GM18505 (cell line): ENCODE data around the gene SPATA6L.
"Not testable (repeated sequence)": the region's sequence is repeated elsewhere in the genome, so short reads cannot be mapped to it uniquely, and the experiment has no call there.

Experiments used
- ATAC-seq: cut with Tn5 transposase; IDR thresholded peaks from one replicate; pipeline ENCODE4 v1.9.1; 2021; ENCODE audit not compliant: unreplicated experiment
- POLR2A ChIP-seq: IDR thresholded peaks from 4 replicates; pipeline ENCODE4 v1.6.1; 2011; ENCODE audit warnings: borderline replicate concordance; ENCODE audit not compliant: insufficient read depth, insufficient read length; ENCODE audit errors: extremely low read depth

The SPATA6L gene

DNA sequence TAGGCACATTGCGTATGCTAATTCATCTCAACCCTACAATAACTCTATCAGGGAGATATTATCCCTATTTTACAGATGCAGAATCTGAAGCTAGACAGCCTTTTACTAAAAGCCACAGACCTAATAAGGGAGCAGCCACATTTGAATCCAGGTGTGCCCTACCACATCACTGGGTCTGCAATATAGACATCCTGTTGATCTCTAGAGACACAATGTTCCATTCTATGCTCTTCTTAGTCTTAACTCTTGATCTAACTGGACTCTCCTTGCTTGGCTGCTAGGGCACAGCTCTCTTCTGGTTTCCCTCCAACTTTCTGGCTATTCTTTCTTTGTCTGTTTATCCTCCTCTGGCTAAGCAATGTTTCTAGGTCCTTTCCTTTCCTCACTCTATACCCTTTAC lies 1.4 kb upstream of the SPATA6L start:
- no peak for TF ChIP-seq POLR2A
- no peak for ATAC-seq

DNA sequence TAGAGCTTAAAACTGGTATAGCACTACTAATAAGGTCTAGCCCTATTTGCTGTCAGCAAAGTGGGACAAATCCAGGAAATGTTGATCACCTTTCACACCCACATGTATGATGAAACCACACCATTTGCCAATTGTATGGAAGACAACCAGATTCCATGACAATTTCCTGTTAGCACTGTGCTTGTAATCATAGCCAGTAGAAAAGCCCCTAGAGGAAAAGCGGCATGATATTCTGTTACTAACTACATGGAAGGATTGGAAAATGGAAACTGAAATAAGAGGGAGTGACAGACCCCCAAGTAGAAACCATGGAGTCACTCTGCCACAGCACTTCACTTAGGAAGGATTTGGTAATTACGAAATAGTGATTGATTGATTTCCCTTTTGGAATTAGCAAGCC lies 923 bp downstream of the SPATA6L start:
- no peak for TF ChIP-seq POLR2A
- ATAC-seq: no peak

DNA sequence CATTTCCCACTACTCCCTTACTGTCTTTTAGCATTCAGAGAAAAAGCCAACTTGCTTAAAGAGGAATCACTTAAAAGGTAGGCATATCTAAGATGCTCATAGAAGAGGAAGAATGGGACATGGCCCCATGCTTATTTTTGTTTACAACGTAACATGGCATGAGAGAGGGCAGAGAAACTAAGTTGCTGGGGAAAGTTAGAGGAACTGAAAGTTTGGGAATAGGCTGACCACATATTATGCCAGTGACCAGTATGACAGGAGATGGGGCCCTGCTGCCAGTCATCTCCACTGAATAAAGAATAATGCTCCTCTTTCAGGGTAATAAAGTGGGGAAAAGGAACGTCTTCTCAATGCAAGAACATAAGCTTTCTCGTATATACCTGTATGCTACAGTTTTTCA lies 2.3 kb downstream of the SPATA6L start:
- no peak for ATAC-seq
- no peak for TF ChIP-seq POLR2A

DNA sequence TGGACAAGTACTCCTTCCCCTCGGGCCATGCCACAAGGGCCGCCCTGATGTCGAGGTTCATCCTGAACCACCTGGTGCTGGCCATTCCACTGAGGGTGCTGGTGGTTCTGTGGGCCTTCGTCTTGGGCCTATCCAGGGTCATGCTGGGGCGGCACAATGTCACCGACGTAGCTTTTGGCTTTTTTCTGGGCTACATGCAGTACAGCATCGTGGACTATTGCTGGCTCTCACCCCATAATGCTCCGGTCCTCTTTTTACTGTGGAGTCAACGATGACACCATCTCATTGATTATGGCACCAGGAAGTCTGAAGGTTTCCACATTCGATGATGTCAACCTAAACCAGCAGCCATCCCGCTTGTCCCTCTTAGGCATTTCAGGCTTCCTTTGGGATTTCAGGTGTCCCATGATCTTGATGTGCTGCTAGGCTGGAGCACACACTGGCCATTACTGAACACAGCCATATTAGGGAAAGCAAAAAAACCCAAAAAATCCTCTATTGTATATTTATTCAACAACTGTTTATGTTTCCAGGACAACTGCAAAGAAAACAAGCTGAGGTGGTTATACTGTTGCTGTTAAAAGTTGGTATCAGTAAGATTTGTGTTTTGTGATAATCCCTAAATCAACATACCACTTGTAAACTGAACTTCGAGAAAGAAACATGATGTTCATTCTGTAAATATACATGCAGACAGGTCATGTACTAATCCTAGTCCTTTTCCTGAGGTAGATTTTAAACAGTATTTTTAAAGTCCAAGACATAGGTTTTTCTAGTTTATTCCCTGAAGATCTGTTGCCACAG lies 3.1 kb downstream of the SPATA6L start:
- TF ChIP-seq POLR2A: no peak
- no peak for ATAC-seq

DNA sequence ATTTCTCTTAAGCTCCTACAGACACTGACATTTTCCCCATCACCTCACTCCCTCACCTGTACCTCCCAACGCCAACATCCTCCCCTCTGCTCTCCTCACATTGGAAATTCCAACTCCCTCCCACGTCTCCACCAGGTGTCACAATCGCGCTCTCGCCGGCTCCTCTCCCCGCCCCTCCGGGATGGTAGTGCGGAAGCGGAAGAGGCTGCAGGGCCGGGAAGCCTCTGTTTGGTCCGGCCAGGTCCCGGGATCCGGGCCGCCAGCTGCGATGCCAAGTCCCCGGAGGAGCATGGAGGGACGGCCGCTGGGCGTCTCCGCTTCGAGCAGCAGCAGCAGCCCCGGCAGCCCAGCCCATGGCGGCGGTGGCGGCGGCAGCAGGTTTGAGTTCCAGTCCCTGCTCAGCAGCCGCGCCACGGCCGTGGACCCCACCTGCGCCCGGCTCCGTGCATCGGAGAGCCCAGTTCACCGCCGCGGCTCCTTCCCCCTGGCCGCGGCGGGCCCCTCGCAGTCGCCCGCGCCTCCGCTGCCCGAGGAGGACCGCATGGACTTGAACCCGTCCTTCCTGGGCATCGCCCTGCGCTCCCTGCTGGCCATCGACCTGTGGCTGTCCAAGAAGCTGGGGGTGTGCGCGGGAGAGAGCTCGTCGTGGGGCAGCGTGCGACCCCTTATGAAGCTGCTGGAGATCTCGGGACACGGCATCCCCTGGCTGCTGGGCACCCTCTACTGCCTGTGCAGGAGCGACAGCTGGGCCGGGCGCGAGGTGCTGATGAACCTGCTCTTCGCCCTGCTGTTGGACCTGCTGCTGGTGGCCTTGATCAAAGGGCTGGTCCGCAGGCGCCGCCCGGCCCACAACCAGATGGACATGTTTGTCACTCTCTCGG lies 3.9 kb downstream of the SPATA6L start, which contains the start of gene PLPP6:
Gene PLPP6 (plus strand): TSS at position 187 of the 881 bp plus-strand sequence. CDS start 82 bp downstream, at position 269.
- TF ChIP-seq POLR2A: peak; percentile 88
- peak; percentile 85 for ATAC-seq

DNA sequence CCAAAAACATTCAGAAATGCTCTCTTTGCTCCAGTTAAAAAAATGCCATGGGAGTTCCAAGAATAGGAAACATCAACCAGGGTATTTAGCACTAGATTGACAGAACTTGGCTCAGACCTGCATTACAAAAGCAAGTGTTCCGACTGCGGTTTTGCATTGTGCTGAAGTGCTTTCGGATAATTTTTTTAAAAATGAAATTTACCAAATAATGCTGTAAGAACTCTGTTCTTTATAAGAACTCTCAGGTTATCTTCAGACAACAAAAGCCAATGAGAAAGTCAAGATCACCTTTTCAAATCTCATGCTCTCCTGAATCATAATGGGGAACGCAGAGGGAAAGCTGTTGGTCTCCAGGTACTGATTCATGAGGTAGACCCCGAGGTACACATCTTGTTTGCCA lies 4.7 kb downstream of the SPATA6L start:
- no peak for ATAC-seq
- no peak for TF ChIP-seq POLR2A

DNA sequence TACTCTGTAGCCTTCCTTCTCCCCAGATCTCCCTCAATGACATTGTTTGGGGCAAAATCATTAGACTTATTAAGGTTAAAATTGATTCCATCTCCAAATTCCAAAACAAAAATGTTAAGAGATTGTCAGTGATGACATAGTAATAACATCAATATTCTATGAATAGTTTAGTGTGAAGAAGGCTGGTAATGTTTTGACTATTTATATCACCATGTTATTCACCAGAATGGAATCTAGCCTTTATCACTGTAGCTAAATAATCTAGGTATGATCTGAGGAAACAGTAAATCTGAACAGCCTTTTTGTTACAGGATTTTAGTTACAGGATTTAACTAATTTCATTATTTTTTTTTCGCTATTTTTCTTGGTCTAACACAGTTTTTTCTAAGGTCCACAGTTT lies 5.1 kb downstream of the SPATA6L start:
- no peak for ATAC-seq

DNA sequence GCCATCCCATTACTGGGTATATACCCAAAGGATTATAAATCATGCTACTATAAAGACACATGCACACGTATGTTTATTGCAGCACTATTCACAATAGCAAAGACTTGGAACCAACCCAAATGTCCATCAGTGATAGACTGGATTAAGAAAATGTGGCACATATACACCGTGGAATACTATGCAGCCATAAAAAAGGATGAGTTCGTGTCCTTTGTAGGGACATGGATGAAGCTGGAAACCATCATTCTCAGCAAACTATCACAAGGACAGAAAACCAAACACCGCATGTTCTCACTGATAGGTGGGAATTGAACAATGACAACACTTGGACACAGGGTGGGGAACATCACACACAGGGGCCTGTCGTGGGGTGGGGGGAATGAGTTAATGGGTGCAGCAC lies 5.6 kb downstream of the SPATA6L start:
- ATAC-seq: not testable (repeated sequence)

More for the DNA sequence above, 5.1 kb downstream of the SPATA6L start:
- TF ChIP-seq POLR2A: no peak

DNA sequence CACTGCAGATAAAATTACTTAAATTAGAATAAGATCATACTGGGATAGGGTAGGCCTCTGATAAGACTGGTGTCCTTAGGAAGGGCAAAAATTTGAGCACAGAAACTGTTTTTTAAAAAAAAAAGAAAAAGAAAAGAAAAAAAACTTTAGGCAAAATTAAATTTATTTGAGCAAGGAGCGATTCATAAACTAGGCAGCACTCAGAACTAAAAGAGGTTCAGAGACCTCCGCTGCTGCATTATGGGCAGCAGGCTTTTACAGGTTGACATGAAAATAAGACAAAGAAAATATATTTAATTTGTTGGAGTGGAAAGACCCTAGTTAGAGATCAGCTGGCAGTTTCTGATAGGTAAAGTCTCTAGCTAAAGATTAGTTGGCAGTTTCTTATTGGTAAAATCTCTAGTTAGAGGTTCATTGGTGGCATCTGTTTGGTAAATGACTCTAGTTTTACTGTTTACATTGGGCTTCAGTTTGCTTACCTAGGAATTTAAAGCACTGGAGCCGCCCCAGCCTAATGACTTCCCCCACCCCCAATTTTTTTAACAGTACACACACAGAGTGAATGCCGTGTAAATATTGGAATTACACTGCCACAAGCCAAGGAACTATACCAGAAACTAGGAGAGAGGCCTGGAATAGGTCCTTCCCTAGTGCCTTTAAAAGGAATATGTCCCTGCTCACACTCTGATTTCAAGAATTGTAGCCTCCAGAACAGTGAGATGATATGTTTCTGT lies 8.7 kb downstream of the SPATA6L start:
- no peak for ATAC-seq

DNA sequence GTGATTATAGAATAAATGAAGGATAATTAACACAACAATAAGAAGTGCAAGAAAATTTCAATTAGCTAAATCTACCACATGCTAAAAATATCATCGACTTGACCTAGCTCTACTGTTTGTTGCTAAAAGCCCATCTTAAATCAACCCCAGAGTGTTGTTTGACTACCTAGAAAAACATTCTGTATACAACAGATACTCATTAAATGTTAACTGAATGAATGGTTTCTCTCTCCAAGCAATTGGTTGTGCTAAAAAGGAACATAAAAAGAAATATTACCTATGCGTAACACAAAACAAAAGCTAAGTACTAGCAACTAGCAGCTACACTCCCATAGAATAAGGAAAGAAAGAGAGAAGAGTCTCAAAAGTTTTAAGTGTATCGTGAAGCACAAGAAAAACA lies 9.7 kb downstream of the SPATA6L start:
- no peak for ATAC-seq

More for the DNA sequence above, 8.7 kb downstream of the SPATA6L start:
- no peak for TF ChIP-seq POLR2A

DNA sequence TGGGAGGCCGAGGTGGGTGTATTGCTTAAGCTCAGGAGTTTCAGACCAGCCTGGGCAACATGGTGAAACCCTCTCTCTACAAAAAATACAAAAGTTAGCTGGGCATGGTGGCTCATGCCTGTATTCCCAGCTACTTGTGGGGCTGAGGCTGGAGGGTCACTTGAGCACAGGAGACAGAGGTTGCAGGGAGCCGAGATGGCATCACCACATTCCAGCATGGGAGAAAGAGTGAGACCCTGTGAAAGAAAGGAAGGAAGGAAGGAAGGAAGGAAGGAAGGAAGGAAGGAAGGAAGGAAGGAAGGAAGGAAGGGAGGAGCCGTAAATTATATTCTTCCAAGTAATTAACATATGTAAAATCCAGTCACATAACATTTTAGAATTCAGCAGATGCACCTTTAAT lies 10.1 kb downstream of the SPATA6L start:
- ATAC-seq: not testable (repeated sequence)

More for the DNA sequence above, 9.7 kb downstream of the SPATA6L start:
- no peak for TF ChIP-seq POLR2A

DNA sequence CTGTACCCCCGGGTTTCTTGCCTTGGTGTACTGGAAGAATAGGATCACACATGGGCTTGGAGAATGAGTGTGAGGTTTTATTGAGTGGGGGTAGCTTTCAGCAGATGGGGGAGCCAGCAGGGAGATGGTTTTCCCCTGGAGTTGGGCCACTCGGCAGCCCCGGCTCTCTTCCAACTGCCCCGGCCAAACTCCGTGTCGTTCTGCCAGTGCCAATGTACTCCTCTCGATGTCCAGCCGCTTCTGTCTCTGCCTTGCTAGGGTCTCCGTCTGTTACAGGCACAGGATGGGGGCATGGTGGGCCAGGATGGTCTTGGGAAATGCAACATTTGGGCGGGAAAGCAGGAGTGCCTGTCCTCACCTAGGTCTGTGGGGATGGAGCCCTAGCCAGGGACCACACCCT lies 11.7 kb downstream of the SPATA6L start:
- no peak for ATAC-seq
- TF ChIP-seq POLR2A: no peak

DNA sequence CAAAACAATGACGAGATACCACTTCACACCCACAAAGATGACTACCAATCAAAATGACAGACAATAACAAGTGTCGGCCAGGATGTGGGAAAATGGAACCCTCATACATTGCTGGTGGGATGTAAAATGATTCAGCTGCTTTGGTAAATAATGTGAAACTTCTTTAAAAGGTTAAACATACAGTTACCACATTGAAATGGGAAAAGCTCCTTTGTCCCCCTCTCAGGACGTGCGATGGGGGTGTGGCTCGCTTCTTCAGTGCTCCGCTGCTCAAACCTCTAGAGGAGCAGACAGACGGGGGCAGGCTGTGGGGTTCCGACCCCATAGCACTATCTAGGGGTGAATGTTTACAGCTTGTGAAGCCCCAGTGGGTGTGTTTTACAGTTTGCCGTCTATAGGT lies 12.2 kb downstream of the SPATA6L start:
- ATAC-seq: no peak
- no peak for TF ChIP-seq POLR2A
